Panc1 (cell line): ENCODE results near the gene PSKH1. TPM values are rescaled to one million over a fixed set of nuclear protein-coding genes. Genes with fewer than 3 reads are reported as not detected.

ENCODE experiments used
- ATAC-seq: fragments of 200-7000 bp; cut with Tn5 transposase; 2 replicates; pipeline ENCODE4 v1.9.1; 2020; ENCODE audit warnings: mild to moderate bottlenecking, moderate library complexity
- BruUV-seq: library from RNA; stranded (reverse); fragments of 400-500 nt; replicated peaks from 2 replicates; lab custom pipeline; 2021; lab: Mats Ljungman, UMichigan
- CTCF ChIA-PET: fragments of 300-600 bp; sonication (Branson Sonifier 250); formaldehyde crosslinking; loops from one replicate; lab custom pipeline; 2022; ENCODE audit warnings: antibody characterized with exemption; lab: Charles Lee
- POLR2A ChIA-PET: fragments of 300-600 bp; sonication (Branson Sonifier 250); formaldehyde crosslinking; loops from one replicate; lab custom pipeline; 2022; ENCODE audit warnings: antibody characterized with exemption; lab: Charles Lee
- DNase-seq: peaks from one replicate; pipeline ENCODE4 v3.0.0-alpha.2; 2010; ENCODE audit warnings: low read depth, low spot score
- H3K27ac ChIP-seq: 2 replicates; pipeline ENCODE4 v1.5.1; 2011; ENCODE audit warnings: mild to moderate bottlenecking, low read length, inconsistent platforms
- H3K27me3 ChIP-seq: fragments of 200-500 bp; sonication (Bioruptor generic); 2 replicates; pipeline ENCODE4 v1.6.0; 2014; ENCODE audit warnings: low read length, inconsistent platforms; ENCODE audit not compliant: control insufficient read depth, insufficient read depth
- H3K36me3 ChIP-seq: fragments of 200-500 bp; sonication (Bioruptor generic); 2 replicates; pipeline ENCODE4 v1.5.1; 2014; ENCODE audit warnings: inconsistent platforms, mild to moderate bottlenecking, low read length, moderate library complexity; ENCODE audit not compliant: control insufficient read depth, insufficient read depth
- H3K4me1 ChIP-seq: 2 replicates; pipeline ENCODE4 v1.5.1; 2011; ENCODE audit warnings: inconsistent platforms, mild to moderate bottlenecking, low read length, moderate library complexity; ENCODE audit not compliant: control insufficient read depth, insufficient read depth
- H3K4me3 ChIP-seq, 2 experiments: 2 replicates each; pipeline ENCODE4 v1.5.1; 2011 to 2012; ENCODE audit warnings: low read depth in 2 of 2, low read length in 2 of 2, mild to moderate bottlenecking in 2 of 2, inconsistent platforms in 1 of 2, moderate library complexity in 1 of 2
- H3K9me3 ChIP-seq: fragments of 200-500 bp; sonication (Bioruptor generic); 2 replicates; pipeline ENCODE4 v1.5.1; 2014; ENCODE audit warnings: low read depth, mild to moderate bottlenecking, inconsistent platforms, low read length, moderate library complexity; ENCODE audit not compliant: control insufficient read depth, insufficient read depth
- CTCF ChIP-seq: fragments of 450-650 bp; IDR thresholded peaks from 2 replicates; pipeline ENCODE4 v1.5.1; 2017; ENCODE audit warnings: mild to moderate bottlenecking
- POLR2AphosphoS5 ChIP-seq: IDR thresholded peaks from 2 replicates; pipeline ENCODE4 v1.6.1; 2012; ENCODE audit warnings: mild to moderate bottlenecking, low read depth, low read length, moderate library complexity
- SIN3A ChIP-seq: IDR thresholded peaks from 2 replicates; pipeline ENCODE4 v1.6.1; 2012; ENCODE audit warnings: low read depth, mild to moderate bottlenecking, low read length, moderate library complexity, borderline replicate concordance; ENCODE audit not compliant: insufficient read depth
- TCF7L2 ChIP-seq: IDR thresholded peaks from 2 replicates; pipeline ENCODE4 v1.6.1; 2011; ENCODE audit warnings: mild to moderate bottlenecking, low read depth, low read length, inconsistent platforms
- in situ Hi-C: cut with HindIII; loops from 2 replicates; pipeline ENCODE4 v1.10.0; 2016; ENCODE audit warnings: low sequenced_read_pairs, low pct_unique_long_range_greater_than_20kb
- intact Hi-C: fragments of 100-400 bp; cut with micrococcal nuclease; formaldehyde crosslinking; loops from one replicate; pipeline ENCODE4 v1.10.0; 2022; ENCODE audit not compliant: unreplicated experiment
- total RNA-seq: library from RNA; stranded (reverse); gene quantifications from one replicate; pipeline ENCODE4 v1.2.1, GENCODE V29; 2021; ENCODE audit not compliant: unreplicated experiment
- TF ChIP-seq, protein P1 (sequence below), 2 experiments: IDR thresholded peaks; 2 replicates each; pipeline ENCODE4 v1.6.1; 2011 to 2012; ENCODE audit warnings: low read depth in 2 of 2, control low read depth in 1 of 2, low read length in 1 of 2, mild to moderate bottlenecking in 1 of 2, moderate library complexity in 1 of 2; ENCODE audit not compliant: insufficient read depth in 1 of 2

Gene PSKH1
- total RNA-seq, 1 experiment from 2014 or later, result 17.8 TPM

DNA sequence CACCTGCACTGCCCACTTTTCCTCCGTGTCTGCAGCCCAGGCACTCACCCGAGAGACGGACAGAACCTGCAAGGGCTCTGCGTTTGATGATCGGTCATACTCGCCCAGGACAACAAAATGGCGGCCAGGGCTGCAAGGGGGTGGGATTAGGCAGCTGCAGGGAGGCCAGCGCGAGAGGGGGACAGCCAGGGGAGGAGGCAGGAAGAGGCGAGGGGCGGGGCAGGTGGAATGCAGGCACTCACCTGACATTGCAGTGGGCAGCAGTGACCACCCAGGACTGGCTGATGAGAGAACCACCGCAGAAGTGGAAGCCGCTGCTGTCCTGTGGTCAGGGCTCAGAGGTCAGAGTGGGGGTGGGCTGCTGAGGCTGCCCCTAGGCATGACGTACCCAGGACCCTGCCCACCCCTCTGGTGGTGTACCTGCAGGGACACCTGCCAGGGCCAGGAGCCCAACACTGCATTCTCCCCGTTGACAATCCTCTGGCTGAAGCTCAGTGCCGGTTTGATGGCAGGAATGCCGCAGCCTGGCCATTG lies 37.7 kb downstream of the PSKH1 start:
- H3K27ac ChIP-seq, result no peak overlapping the region
- ChIA-PET POLR2A (no interaction called here), CTCF (no interaction called here)
- H3K27me3 ChIP-seq, result no peaks in the 10 kb centered on the region
- DNase-seq, result no peak
- no peaks in the 10 kb centered on the region for H3K4me1 ChIP-seq
- intact Hi-C loops, result no loop called here
- BruUV-seq, result no TSS peak
- H3K9me3 ChIP-seq, result no peaks in the 10 kb centered on the region
- no peak overlapping the region for H3K4me3 ChIP-seq
- no peak for ATAC-seq
- in situ Hi-C loops, result no loop called here
- no peak for TF ChIP-seq POLR2AphosphoS5
- TF ChIP-seq SIN3A, result no peak
- TF ChIP-seq, protein P1, sequence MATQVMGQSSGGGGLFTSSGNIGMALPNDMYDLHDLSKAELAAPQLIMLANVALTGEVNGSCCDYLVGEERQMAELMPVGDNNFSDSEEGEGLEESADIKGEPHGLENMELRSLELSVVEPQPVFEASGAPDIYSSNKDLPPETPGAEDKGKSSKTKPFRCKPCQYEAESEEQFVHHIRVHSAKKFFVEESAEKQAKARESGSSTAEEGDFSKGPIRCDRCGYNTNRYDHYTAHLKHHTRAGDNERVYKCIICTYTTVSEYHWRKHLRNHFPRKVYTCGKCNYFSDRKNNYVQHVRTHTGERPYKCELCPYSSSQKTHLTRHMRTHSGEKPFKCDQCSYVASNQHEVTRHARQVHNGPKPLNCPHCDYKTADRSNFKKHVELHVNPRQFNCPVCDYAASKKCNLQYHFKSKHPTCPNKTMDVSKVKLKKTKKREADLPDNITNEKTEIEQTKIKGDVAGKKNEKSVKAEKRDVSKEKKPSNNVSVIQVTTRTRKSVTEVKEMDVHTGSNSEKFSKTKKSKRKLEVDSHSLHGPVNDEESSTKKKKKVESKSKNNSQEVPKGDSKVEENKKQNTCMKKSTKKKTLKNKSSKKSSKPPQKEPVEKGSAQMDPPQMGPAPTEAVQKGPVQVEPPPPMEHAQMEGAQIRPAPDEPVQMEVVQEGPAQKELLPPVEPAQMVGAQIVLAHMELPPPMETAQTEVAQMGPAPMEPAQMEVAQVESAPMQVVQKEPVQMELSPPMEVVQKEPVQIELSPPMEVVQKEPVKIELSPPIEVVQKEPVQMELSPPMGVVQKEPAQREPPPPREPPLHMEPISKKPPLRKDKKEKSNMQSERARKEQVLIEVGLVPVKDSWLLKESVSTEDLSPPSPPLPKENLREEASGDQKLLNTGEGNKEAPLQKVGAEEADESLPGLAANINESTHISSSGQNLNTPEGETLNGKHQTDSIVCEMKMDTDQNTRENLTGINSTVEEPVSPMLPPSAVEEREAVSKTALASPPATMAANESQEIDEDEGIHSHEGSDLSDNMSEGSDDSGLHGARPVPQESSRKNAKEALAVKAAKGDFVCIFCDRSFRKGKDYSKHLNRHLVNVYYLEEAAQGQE (IDR thresholded peaks at IDR 0.05; ENCODE audit: insufficient read depth in 1 of 2, low read depth in 2 of 2, low read length in 1 of 2), result no peak
- no peak for TF ChIP-seq TCF7L2
- TF ChIP-seq CTCF, result no peak
- no peaks in the 10 kb centered on the region for H3K36me3 ChIP-seq

DNA sequence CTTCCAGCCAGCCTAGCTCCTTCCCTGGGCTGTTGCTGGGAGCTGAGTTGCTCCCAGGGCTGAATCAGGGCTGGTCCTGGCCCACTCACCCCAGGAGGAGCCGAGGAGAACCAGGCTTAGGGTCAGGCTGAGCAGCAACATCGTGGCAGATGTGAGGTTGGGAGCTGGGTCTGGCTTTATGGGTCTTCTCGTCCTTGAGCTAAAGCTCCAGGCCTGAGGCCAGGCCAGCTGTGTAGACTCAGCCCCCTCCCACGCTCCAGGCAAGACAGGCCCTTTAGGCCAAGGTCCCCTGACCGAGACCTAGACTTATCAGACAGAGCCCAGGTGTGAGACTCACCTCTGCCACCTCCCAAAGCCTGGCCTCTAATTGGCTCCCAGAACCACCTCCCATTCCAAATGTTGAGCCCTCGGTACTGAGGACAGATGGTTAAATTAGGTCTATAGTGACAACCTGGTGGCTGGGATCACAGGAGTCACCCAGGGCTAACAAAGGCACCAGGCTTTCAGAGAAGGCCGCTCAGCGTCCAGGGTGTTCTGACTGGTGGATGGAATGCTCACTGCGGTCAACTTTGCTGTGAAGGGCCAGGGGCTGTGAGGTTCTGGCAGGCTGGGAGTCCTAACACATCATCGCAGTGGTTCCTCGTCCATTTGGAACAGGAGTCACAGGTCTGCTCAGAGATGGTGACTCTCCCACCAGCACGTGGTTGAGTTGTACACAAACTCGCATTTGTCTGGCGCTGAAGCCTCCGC lies 38.8 kb downstream of the PSKH1 start, which contains the start of gene CTRL:
Gene CTRL (minus strand): TSS at position 151 of the 750 bp plus-strand sequence. CDS start 10 bp downstream, at position 141.
- ATAC-seq (no peak), DNase-seq (no peak)
- intact Hi-C loops (no loop called here), in situ Hi-C loops (no loop called here)
- TF ChIP-seq, protein P1 (IDR thresholded peaks at IDR 0.05; ENCODE audit: insufficient read depth in 1 of 2, low read depth in 2 of 2, low read length in 1 of 2), result no peak
- no peak for TF ChIP-seq SIN3A
- TF ChIP-seq CTCF, result no peak
- no peak for TF ChIP-seq TCF7L2
- no peak for TF ChIP-seq POLR2AphosphoS5
- H3K9me3 ChIP-seq, result no peaks in the 10 kb centered on the region
- CTCF ChIA-PET, result no interaction called here
- BruUV-seq, result no TSS peak
- no peak within 1 kb of the TSS for H3K27ac ChIP-seq
- POLR2A ChIA-PET, result no interaction called here
- H3K27me3 ChIP-seq, result no peaks in the 10 kb centered on the region
- H3K4me3 ChIP-seq, result no peak within 1 kb of the TSS
- peaks cover 2% of the 10 kb centered on the region; the same call in 1 of the 2 replicates for H3K36me3 ChIP-seq
- no peaks in the 10 kb centered on the region for H3K4me1 ChIP-seq
